ENCODE measurements around the gene DUSP2.

DNA sequence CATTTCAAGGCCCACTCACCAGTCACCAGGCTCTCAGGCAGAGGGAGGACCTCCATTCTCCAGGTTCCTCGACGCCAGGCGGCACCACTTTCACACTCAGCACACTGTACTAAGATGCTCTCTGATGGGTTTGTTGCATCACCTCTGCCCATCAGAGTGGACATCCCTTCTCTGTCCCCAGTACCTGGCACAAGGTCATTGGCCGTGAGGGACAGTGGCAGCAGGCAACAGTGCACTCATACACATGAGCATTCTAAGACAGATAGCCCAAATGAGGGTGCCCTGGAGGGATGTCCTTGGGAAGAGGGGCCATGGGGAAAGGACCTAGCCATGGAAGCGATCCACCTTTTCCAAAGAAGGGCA is 25.9 kb downstream of the DUSP2 start:
- TF ChIP-seq, protein P1, sequence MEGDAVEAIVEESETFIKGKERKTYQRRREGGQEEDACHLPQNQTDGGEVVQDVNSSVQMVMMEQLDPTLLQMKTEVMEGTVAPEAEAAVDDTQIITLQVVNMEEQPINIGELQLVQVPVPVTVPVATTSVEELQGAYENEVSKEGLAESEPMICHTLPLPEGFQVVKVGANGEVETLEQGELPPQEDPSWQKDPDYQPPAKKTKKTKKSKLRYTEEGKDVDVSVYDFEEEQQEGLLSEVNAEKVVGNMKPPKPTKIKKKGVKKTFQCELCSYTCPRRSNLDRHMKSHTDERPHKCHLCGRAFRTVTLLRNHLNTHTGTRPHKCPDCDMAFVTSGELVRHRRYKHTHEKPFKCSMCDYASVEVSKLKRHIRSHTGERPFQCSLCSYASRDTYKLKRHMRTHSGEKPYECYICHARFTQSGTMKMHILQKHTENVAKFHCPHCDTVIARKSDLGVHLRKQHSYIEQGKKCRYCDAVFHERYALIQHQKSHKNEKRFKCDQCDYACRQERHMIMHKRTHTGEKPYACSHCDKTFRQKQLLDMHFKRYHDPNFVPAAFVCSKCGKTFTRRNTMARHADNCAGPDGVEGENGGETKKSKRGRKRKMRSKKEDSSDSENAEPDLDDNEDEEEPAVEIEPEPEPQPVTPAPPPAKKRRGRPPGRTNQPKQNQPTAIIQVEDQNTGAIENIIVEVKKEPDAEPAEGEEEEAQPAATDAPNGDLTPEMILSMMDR (IDR thresholded peaks at IDR 0.05) = no peak
- TF ChIP-seq POLR2A (IDR thresholded peaks at IDR 0.05) (no peak), POLR2AphosphoS5 (IDR thresholded peaks at IDR 0.05) (no peak)
